ENCODE measurements around the gene MKI67.

MKI67 gene

GRCh38 chr10:128113026-128113425 lies 13.2 kb downstream of the MKI67 start:
- TF ChIP-seq EGR1 (IDR thresholded peaks at IDR 0.05) (no peak), NFIC (IDR thresholded peaks at IDR 0.05) (no peak), ZBTB7A (IDR thresholded peaks at IDR 0.05; ENCODE audit: low read depth) (no peak), YY1 (IDR thresholded peaks at IDR 0.05; ENCODE audit: low read depth) (no peak)
- TF ChIP-seq, protein P1, sequence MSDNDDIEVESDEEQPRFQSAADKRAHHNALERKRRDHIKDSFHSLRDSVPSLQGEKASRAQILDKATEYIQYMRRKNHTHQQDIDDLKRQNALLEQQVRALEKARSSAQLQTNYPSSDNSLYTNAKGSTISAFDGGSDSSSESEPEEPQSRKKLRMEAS (IDR thresholded peaks at IDR 0.05): no peak
- TF ChIP-seq, protein P2, sequence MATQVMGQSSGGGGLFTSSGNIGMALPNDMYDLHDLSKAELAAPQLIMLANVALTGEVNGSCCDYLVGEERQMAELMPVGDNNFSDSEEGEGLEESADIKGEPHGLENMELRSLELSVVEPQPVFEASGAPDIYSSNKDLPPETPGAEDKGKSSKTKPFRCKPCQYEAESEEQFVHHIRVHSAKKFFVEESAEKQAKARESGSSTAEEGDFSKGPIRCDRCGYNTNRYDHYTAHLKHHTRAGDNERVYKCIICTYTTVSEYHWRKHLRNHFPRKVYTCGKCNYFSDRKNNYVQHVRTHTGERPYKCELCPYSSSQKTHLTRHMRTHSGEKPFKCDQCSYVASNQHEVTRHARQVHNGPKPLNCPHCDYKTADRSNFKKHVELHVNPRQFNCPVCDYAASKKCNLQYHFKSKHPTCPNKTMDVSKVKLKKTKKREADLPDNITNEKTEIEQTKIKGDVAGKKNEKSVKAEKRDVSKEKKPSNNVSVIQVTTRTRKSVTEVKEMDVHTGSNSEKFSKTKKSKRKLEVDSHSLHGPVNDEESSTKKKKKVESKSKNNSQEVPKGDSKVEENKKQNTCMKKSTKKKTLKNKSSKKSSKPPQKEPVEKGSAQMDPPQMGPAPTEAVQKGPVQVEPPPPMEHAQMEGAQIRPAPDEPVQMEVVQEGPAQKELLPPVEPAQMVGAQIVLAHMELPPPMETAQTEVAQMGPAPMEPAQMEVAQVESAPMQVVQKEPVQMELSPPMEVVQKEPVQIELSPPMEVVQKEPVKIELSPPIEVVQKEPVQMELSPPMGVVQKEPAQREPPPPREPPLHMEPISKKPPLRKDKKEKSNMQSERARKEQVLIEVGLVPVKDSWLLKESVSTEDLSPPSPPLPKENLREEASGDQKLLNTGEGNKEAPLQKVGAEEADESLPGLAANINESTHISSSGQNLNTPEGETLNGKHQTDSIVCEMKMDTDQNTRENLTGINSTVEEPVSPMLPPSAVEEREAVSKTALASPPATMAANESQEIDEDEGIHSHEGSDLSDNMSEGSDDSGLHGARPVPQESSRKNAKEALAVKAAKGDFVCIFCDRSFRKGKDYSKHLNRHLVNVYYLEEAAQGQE (IDR thresholded peaks at IDR 0.05; ENCODE audit: low read depth): peak; percentile 79

DNA sequence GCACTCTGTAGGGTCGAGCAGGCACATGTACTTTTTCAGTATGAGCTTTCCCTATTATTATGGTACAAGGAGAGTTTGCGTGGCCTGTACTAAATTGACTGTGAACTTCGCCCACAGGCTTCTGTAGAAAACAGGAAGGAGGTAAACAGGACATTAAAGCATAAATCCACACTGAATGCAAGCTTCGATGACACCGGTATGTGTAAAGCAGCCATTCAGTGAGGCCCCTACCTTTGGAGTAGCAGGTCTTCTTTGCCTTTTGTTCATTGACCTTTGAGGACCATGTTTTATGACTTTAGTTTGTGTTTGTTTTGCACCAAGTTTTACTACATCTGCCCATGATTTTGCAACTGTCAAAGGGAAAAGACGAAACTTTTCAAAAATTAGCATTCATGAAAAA lies 14.5 kb downstream of the MKI67 start:
- TF ChIP-seq NFIC (IDR thresholded peaks at IDR 0.05) (no peak), TEAD4 (IDR thresholded peaks at IDR 0.05) (no peak), EP300 (IDR thresholded peaks at IDR 0.05; ENCODE audit: borderline replicate concordance) (no peak), YY1 (IDR thresholded peaks at IDR 0.05; ENCODE audit: low read depth) (no peak), RAD21 (IDR thresholded peaks at IDR 0.05; ENCODE audit: low read depth) (no peak), USF1 (IDR thresholded peaks at IDR 0.05) (no peak), EGR1 (IDR thresholded peaks at IDR 0.05) (no peak), TAF1 (IDR thresholded peaks at IDR 0.05; ENCODE audit: low read depth) (no peak), TCF12 (IDR thresholded peaks at IDR 0.05; ENCODE audit: low read depth) (no peak), ZBTB7A (IDR thresholded peaks at IDR 0.05; ENCODE audit: low read depth) (no peak), FOXM1 (IDR thresholded peaks at IDR 0.05; ENCODE audit: borderline replicate concordance, low read depth) (no peak), CREB1 (IDR thresholded peaks at IDR 0.05; ENCODE audit: low read depth) (no peak)
- TF ChIP-seq, protein P1 (IDR thresholded peaks at IDR 0.05): no peak
- TF ChIP-seq, protein P2 (IDR thresholded peaks at IDR 0.05; ENCODE audit: low read depth): no peak

DNA sequence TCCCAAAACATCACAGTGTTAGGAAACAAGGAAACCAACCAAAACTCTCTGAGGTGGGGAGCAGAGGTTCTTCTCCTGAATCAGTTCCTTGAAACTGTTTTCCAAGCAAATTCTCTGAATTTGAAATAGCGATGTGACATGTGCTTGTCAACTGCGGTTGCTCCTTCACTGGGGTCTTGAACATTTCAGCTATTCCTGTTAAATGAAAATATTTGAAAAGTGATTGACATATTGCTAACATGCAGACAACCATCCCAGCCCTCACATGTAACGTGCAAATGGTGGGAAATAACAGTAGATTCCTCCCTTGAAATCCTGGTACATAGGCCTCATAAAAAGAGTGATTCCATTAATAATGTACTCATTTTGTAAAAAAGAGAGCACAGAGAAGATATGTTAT lies 15.9 kb downstream of the MKI67 start:
- TF ChIP-seq YY1 (IDR thresholded peaks at IDR 0.05; ENCODE audit: low read depth) (no peak), USF1 (IDR thresholded peaks at IDR 0.05) (no peak), ZBTB7A (IDR thresholded peaks at IDR 0.05; ENCODE audit: low read depth) (no peak), CEBPB (IDR thresholded peaks at IDR 0.05) (no peak), NFIC (IDR thresholded peaks at IDR 0.05) (no peak), CREB1 (IDR thresholded peaks at IDR 0.05; ENCODE audit: low read depth) (no peak), EP300 (IDR thresholded peaks at IDR 0.05; ENCODE audit: borderline replicate concordance) (no peak), TCF12 (IDR thresholded peaks at IDR 0.05; ENCODE audit: low read depth) (no peak), RAD21 (IDR thresholded peaks at IDR 0.05; ENCODE audit: low read depth) (no peak), EGR1 (IDR thresholded peaks at IDR 0.05) (no peak), TEAD4 (IDR thresholded peaks at IDR 0.05) (no peak), FOXM1 (IDR thresholded peaks at IDR 0.05; ENCODE audit: borderline replicate concordance, low read depth) (no peak), TAF1 (IDR thresholded peaks at IDR 0.05; ENCODE audit: low read depth) (no peak)
- TF ChIP-seq, protein P2 (IDR thresholded peaks at IDR 0.05; ENCODE audit: low read depth): no peak
- TF ChIP-seq, protein P1 (IDR thresholded peaks at IDR 0.05): no peak

DNA sequence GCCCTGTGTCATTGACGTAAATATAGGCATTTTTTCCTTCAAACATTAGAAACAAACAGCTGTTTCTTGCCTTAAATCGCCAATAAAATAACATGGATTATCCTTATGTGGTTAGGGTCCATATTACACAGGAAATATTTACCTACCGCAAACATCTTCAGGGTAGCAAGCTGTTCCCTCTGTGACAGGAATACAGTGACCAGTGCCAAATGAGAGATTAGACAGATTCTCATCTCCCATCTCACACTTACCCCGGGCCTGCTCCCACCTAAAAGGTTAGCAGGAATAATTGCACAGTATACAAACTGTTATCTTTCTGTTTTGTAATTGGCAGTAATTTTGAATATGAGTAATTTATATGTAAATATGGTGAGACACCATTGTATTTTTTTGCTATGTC lies 16.5 kb downstream of the MKI67 start:
- TF ChIP-seq TEAD4 (IDR thresholded peaks at IDR 0.05) (no peak), EP300 (IDR thresholded peaks at IDR 0.05; ENCODE audit: borderline replicate concordance) (no peak), TAF1 (IDR thresholded peaks at IDR 0.05; ENCODE audit: low read depth) (no peak)
- TF ChIP-seq, protein P2 (IDR thresholded peaks at IDR 0.05; ENCODE audit: low read depth): no peak
- TF ChIP-seq, protein P1 (IDR thresholded peaks at IDR 0.05): no peak

All from Ishikawa (cell line).